Measurements from ENCODE around the gene ITCH. TPM values are rescaled to one million over a fixed set of nuclear protein-coding genes. Genes with fewer than 3 reads are reported as not detected.
"Not testable (repeated sequence)": the region's sequence is repeated elsewhere in the genome, so short reads cannot be mapped to it uniquely, and the experiment has no call there.

Gene ITCH
- total RNA-seq, 6 experiments from 2014 or later, result 55.0 to 63.3 (median 59.1) TPM

DNA sequence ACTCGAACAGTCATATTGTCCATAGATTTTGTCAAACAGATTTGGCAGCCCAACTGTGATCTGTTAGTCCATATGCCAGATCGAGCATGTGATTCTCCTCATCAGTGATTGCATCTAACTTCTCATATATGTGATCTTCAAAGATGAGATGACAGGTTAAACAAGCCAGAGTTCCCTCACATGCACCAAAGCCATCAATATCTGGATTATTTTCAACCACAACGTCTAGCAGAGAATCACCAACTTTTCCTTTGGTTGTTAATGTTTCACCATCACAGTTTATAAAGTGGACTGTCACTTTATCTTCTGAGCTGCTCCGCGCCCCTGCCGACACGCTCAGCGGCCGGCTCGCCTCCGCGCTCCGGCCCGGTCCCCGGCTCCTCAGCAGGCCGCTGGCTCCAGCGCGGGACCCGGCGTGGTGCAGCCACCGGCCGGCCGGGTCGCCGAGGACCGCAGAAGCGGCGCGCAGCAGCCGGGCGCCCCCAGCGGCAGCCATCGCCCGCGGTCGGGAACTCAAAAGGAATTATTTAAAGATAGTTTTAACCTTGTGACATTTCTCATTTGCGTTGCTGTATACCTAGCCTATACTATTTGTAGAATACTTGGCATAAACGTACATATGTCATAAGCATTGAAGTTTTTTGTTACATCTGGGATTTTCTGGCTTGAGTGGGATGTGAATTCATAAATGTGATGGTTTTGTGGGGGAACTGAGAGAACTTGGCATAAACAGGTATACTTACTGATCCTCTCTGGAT lies 113.1 kb downstream of the ITCH start:
- no peaks in the 10 kb centered on the region for H3K9me3 Mint-ChIP-seq
- TF ChIP-seq, protein P1, sequence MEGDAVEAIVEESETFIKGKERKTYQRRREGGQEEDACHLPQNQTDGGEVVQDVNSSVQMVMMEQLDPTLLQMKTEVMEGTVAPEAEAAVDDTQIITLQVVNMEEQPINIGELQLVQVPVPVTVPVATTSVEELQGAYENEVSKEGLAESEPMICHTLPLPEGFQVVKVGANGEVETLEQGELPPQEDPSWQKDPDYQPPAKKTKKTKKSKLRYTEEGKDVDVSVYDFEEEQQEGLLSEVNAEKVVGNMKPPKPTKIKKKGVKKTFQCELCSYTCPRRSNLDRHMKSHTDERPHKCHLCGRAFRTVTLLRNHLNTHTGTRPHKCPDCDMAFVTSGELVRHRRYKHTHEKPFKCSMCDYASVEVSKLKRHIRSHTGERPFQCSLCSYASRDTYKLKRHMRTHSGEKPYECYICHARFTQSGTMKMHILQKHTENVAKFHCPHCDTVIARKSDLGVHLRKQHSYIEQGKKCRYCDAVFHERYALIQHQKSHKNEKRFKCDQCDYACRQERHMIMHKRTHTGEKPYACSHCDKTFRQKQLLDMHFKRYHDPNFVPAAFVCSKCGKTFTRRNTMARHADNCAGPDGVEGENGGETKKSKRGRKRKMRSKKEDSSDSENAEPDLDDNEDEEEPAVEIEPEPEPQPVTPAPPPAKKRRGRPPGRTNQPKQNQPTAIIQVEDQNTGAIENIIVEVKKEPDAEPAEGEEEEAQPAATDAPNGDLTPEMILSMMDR (IDR thresholded peaks at IDR 0.05), result peak; percentile 68
- no peak for DNase-seq
- H3K4me1 Mint-ChIP-seq (ENCODE audit: low read depth), result peaks cover 24% of the 10 kb centered on the region
- no peak overlapping the region for H3K4me3 Mint-ChIP-seq
- H3K27ac Mint-ChIP-seq, result 0 out of 2 replicates have a peak overlapping the region, but pooled peaks have one; percentile 14
- no peaks in the 10 kb centered on the region for H3K27me3 Mint-ChIP-seq (ENCODE audit: insufficient read depth)
- peaks cover 26% of the 10 kb centered on the region for H3K36me3 Mint-ChIP-seq (ENCODE audit: low read depth)

DNA sequence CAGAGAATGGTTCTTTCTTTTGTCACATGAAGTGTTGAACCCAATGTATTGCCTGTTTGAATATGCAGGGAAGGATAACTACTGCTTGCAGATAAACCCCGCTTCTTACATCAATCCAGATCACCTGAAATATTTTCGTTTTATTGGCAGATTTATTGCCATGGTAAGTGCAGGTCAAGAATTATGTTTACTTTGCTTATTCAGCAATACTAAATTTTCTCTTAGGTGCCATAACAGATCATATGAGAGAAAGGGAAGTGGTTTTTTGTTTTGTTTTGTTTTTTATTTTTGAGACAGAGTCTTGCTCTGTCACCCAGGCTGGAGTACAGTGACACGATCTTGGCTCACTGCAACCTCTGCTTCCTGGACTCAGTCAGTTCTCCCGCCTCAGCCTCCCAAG lies 116.6 kb downstream of the ITCH start:
- Mint-ChIP-seq H3K27me3 (ENCODE audit: insufficient read depth) (peaks cover 2% of the 10 kb centered on the region; the same call in 1 of the 2 replicates), H3K27ac (no peak overlapping the region), H3K9me3 (peaks cover 9% of the 10 kb centered on the region), H3K4me3 (no peak overlapping the region), H3K4me1 (ENCODE audit: low read depth) (no peaks in the 10 kb centered on the region; the same call in 1 of the 2 replicates), H3K36me3 (ENCODE audit: low read depth) (peaks cover 52% of the 10 kb centered on the region)
- no peak for DNase-seq
- TF ChIP-seq, protein P1 (IDR thresholded peaks at IDR 0.05), result no peak

DNA sequence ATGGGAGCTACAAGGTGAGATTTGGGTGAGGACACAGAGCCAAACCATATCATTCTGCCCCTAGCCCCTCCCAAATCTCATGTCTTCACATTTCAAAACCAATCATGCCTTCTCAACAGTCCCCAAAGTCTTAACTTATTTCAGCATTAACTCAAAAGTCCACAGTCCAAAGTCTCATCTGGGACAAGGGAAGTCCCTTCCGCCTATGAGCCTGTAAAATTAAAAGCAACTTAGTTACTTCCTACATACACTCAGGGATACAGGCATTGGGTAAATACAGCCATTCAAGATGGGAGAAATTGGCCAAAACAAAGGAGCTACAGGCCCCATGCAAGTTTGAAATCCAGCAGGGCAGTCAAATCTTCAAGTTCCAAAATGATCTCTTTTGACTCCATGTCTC lies 119.1 kb downstream of the ITCH start:
- not testable (repeated sequence) for H3K4me1 Mint-ChIP-seq (ENCODE audit: low read depth); H3K27ac Mint-ChIP-seq; H3K4me3 Mint-ChIP-seq; H3K9me3 Mint-ChIP-seq; DNase-seq; H3K27me3 Mint-ChIP-seq (ENCODE audit: insufficient read depth)
- H3K36me3 Mint-ChIP-seq (ENCODE audit: low read depth), result peaks cover 59% of the 10 kb centered on the region

DNA sequence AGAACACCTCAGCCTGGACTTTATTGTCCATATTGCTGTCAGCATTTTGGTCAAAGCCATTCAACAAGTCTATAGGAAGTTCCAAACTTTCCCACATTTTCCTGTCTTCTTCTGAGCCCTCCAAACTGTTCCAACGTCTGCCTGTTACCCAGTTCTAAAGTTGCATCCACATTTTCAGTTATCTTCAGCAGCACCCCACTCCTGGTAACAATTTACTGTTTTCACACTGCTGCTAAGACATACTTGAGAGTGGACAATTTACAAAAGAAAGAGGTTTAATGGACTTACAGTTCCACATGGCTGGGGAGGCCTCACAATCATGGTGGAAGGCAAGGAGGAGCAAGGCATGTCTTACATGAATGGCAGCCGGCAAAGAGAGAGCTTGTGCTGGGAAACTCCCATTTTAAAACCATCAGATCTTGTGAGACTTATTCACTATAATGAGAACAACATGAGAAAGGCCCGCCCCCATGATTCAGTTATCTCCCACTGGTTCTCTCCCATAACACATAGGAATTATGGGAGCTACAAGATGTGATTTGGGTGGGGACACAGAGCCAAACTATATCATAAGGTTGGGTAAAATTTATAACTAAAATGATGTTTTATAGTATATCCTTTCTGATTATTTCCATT lies 120.6 kb downstream of the ITCH start:
- H3K4me3 Mint-ChIP-seq; H3K4me1 Mint-ChIP-seq (ENCODE audit: low read depth); H3K27ac Mint-ChIP-seq; H3K27me3 Mint-ChIP-seq (ENCODE audit: insufficient read depth); DNase-seq; H3K9me3 Mint-ChIP-seq: not testable (repeated sequence)
- peaks cover 70% of the 10 kb centered on the region for H3K36me3 Mint-ChIP-seq (ENCODE audit: low read depth)

DNA sequence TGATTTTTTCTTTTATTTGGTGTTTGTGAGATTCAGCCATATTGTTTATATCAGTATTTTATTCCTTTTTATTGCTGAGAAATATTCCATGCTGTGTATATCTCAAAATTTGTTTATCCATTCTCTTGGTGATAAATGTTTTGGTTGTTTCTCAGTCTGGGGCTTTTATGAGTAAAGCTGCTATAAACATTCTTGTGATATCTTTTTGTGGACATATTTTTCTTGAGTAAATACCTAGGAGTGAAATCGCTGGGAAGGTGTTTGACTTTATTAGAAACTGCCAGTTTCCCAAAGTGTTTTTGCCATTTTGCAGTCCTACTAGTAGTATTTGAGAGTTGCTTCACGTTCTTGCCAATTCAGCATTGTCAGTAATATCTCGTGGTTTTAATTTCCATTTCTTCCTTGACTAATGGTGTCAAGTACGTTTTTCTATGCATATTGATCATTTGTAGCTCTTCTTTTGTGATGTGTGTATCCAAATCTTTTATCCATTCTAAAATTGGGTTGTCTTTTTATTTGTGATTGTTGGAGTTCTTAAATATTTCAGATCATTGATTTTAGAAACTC lies 122.1 kb downstream of the ITCH start:
- DNase-seq, result no peak
- Mint-ChIP-seq H3K27me3 (ENCODE audit: insufficient read depth) (peaks cover 2% of the 10 kb centered on the region), H3K36me3 (ENCODE audit: low read depth) (peaks cover 71% of the 10 kb centered on the region), H3K4me1 (ENCODE audit: low read depth) (no peaks in the 10 kb centered on the region), H3K4me3 (no peak overlapping the region), H3K27ac (no peak overlapping the region), H3K9me3 (peaks cover 9% of the 10 kb centered on the region)
- TF ChIP-seq, protein P1 (IDR thresholded peaks at IDR 0.05), result no peak

DNA sequence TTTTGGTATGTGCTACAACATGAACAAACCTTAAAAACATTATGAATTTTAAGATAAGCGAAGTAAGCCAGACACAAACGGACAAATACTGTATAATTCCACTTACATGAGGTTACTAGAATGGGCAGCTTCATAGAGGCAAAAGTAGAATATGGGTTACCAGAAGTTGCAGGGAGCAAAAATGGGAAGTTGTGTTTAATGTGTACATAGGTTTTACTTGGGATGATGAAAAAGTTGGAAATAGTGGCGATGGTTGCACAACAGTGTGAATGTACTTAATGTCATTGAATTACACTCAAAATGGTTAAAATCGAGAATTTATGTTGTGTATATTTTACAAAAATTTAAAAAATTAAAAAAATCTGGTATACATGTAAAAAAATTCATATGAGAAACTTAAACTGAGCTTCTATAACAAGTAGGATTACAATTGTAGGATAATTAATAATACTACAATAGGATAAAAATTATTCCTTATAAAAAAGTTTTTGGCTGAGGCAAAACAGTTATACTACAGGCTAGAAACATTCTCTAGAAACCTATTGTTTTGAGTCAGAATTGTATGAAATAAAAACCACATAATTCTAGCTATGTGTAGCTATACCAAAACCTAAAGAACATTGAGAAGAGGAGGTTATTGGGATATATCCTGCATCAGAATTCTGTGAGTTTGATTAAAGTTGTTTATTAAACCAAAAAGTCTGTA lies 128.3 kb downstream of the ITCH start:
- Mint-ChIP-seq H3K9me3 (no peaks in the 10 kb centered on the region), H3K27ac (no peak overlapping the region), H3K4me3 (no peak overlapping the region), H3K27me3 (ENCODE audit: insufficient read depth) (no peaks in the 10 kb centered on the region; the same call in none of the 2 replicates), H3K36me3 (ENCODE audit: low read depth) (peaks cover 63% of the 10 kb centered on the region), H3K4me1 (ENCODE audit: low read depth) (no peaks in the 10 kb centered on the region; the same call in 1 of the 2 replicates)
- no peak for DNase-seq
- TF ChIP-seq, protein P1 (IDR thresholded peaks at IDR 0.05), result no peak
